Measurements from ENCODE around the gene C6orf136.

DNA sequence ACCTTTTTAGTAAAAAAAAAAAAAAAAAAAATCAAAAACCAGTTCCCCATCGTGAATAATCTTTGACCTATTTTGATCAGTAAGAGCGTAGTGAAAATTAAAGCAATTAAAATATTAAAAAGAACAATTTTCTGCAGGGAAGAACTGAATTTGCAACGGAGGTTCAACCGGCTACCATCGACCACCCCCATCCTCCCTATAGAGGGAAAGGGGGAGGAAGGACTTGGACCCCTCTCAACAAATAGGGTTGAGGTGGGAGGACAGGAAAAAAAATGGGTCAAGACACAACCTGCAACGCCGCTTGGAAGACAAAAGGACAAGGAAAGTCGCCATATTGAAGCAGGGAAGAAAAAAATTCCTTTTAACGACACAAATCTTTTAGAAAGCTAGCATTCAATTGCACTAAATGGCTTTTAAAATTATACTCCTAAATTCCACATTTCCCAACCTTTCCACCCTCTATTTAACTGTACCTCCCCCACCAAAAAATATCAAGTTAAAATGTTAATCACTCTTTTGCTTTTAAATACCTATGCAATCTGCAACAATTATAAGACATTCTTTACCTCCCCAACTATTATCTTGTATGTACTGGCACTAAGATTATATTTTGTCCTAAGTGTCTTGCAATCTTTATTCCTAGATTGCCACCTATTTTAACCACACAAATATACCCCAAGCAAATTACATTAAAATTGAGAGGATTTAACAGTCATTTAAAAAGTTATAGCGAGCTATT is 31.5 kb upstream of the C6orf136 start:
- no peak for TF ChIP-seq POLR2A (IDR thresholded peaks at IDR 0.05)
- TF ChIP-seq EP300 (IDR thresholded peaks at IDR 0.05), result no peak
- TF ChIP-seq, protein P1, sequence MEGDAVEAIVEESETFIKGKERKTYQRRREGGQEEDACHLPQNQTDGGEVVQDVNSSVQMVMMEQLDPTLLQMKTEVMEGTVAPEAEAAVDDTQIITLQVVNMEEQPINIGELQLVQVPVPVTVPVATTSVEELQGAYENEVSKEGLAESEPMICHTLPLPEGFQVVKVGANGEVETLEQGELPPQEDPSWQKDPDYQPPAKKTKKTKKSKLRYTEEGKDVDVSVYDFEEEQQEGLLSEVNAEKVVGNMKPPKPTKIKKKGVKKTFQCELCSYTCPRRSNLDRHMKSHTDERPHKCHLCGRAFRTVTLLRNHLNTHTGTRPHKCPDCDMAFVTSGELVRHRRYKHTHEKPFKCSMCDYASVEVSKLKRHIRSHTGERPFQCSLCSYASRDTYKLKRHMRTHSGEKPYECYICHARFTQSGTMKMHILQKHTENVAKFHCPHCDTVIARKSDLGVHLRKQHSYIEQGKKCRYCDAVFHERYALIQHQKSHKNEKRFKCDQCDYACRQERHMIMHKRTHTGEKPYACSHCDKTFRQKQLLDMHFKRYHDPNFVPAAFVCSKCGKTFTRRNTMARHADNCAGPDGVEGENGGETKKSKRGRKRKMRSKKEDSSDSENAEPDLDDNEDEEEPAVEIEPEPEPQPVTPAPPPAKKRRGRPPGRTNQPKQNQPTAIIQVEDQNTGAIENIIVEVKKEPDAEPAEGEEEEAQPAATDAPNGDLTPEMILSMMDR (IDR thresholded peaks at IDR 0.05), result no peak

Data from tibial nerve (tissue), 4 donors.